Mucosa of descending colon (tissue), 3 donors: Measurements from ENCODE around the gene TEN1. TPM values are rescaled to one million over a fixed set of nuclear protein-coding genes. Genes with fewer than 3 reads are reported as not detected.

Experiments used
- ATAC-seq: fragments of 200-7000 bp; cut with Tn5 transposase; one replicate; pipeline ENCODE4 v1.9.1; 2020; ENCODE audit warnings: mild to moderate bottlenecking, moderate library complexity
- DNase-seq, 3 donors: peaks; one replicate each; pipeline ENCODE4 v3.0.0-alpha.2; 2020
- H3K36me3 ChIP-seq: fragments of 200-600 bp; one replicate; pipeline ENCODE4 v1.8.0; 2021; ENCODE audit warnings: low read depth, mild to moderate bottlenecking
- H3K4me1 ChIP-seq: fragments of 200-600 bp; one replicate; pipeline ENCODE4 v1.8.0; 2021; ENCODE audit warnings: low read depth, mild to moderate bottlenecking
- H3K4me3 ChIP-seq: fragments of 200-600 bp; one replicate; pipeline ENCODE4 v1.8.0; 2021; ENCODE audit warnings: mild to moderate bottlenecking
- H3K9me3 ChIP-seq: fragments of 200-600 bp; one replicate; pipeline ENCODE4 v1.8.0; 2021; ENCODE audit warnings: mild to moderate bottlenecking
- CTCF ChIP-seq: fragments of 200-600 bp; IDR thresholded peaks from one replicate; pipeline ENCODE4 v1.8.0; 2022; ENCODE audit warnings: antibody characterized with exemption, mild to moderate bottlenecking
- intact Hi-C, 2 donors: fragments of 100-400 bp; cut with DNase I in 1 of 2; cut with micrococcal nuclease in 1 of 2; formaldehyde crosslinking; loops; one replicate each; pipeline versions ENCODE4 v1.11.0 to v1.11.1; 2022; cut with DNase I, micrococcal nuclease
- total RNA-seq, 3 donors: library from RNA; stranded (reverse); fragmentation: NEBNext Ultra II Directional in 2 of 3; extraction: Animal tissue kit (Norgen Biotek cat#: 25700) in 2 of 3; gene quantifications; one replicate each; pipeline versions ENCODE4 v1.2.1 to v1.2.4, GENCODE V29; 2021 to 2023
- donor health status: DM: no; HTN: no; CAD: no; lungs with moderate emphysema.
- donor health status: DM: no; HTN: no; CAD: no.
- donor health status: DM: no; HTN: yes; CAD: no.

Gene TEN1
- total RNA-seq, 3 donors from 2014 or later, result 16.1 to 36.4 (median 23.1) TPM

- Histone ChIP-seq H3K4me1 (peaks cover 16% of the 10 kb centered on the region), H3K4me3 (no peak overlapping the region), H3K9me3 (no peaks in the 10 kb centered on the region), H3K36me3 (no peaks in the 10 kb centered on the region)
- TF ChIP-seq CTCF, result no peak
- no peak for ATAC-seq
- peak in 1 of 3 donors; percentile 18 for DNase-seq
- intact Hi-C loops, result no loop called here
Observed at GRCh38 chr17:75991396-75991795, 12.4 kb downstream of the TEN1 start.

- Histone ChIP-seq H3K4me3 (no peak overlapping the region), H3K36me3 (no peaks in the 10 kb centered on the region), H3K9me3 (no peaks in the 10 kb centered on the region), H3K4me1 (peaks cover 38% of the 10 kb centered on the region)
- TF ChIP-seq CTCF, result no peak
- intact Hi-C loops, result no loop called here
- DNase-seq (peak in 1 of 3 donors; percentile 31), ATAC-seq (no peak)
Observed at GRCh38 chr17:75994802-75995370, 15.8 kb downstream of the TEN1 start.

GRCh38 chr17:75995385-75995925 lies 16.4 kb downstream of the TEN1 start:
- DNase-seq (peak in 2 of 3 donors; percentile 47 to 56), ATAC-seq (peak; percentile 7)
- TF ChIP-seq CTCF, result no peak
- intact Hi-C loops, result no loop called here
- peaks cover 43% of the 10 kb centered on the region for H3K4me1 ChIP-seq
- no peak overlapping the region for H3K4me3 ChIP-seq
- H3K36me3 ChIP-seq, result no peaks in the 10 kb centered on the region
- no peaks in the 10 kb centered on the region for H3K9me3 ChIP-seq

GRCh38 chr17:75996665-75997590 lies 17.9 kb downstream of the TEN1 start:
- Histone ChIP-seq H3K36me3 (no peaks in the 10 kb centered on the region), H3K9me3 (no peaks in the 10 kb centered on the region), H3K4me3 (no peak overlapping the region), H3K4me1 (peaks cover 56% of the 10 kb centered on the region)
- TF ChIP-seq CTCF, result no peak
- DNase-seq, result peak; percentile 88 to 90 (median 89)
- ATAC-seq, result peak; percentile 73
- intact Hi-C loops, result no loop called here

- Histone ChIP-seq H3K4me1 (peaks cover 56% of the 10 kb centered on the region), H3K4me3 (no peak overlapping the region), H3K36me3 (no peaks in the 10 kb centered on the region), H3K9me3 (no peaks in the 10 kb centered on the region)
- DNase-seq, result peak; percentile 62 to 64 (median 63)
- no peak for TF ChIP-seq CTCF
- peak; percentile 33 for ATAC-seq
- intact Hi-C loops, result no loop called here
Observed at GRCh38 chr17:75998327-75998795, 19.3 kb downstream of the TEN1 start.
